ENCODE results near the gene KCNK17. TPM values are rescaled to one million over a fixed set of nuclear protein-coding genes. Genes with fewer than 3 reads are reported as not detected.

Gene KCNK17
- total RNA-seq, 1 donor from 2014 or later, result not detected

DNA sequence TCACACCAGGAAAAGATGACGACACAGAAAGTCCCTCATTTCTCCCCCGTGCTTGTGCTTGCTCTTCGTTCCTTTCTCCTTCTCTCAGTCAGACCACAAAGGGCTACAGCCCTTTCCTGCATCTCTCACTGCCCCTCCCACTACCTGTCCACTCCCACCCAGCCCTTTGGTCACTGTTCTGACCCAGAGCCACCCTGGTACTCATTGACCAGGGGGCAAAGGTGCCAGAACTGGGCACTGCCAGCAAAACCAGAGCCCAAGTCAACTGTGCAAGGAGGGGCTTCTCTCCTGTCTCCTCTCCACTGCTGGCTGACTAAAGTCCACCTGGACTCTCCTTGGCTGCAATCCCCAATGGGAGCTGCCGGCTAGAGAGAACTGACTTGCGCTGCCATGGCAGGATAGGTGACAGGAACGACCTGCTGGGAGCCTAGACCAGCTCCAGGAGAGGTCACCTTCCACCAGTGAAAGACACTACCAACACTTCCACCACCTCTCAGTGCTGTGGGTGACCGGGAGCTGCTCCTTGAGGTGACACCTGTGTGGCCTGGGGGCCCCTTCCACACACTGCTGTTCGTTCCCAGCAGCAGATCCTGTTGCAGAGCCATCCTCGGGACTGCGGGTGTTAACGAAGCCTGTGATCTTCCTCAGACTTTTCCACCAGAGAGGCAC lies 32.8 kb downstream of the KCNK17 start:
- no peaks in the 10 kb centered on the region for H3K4me1 ChIP-seq
- no peak for TF ChIP-seq CTCF (IDR thresholded peaks at IDR 0.05)
- H3K36me3 ChIP-seq, result no peaks in the 10 kb centered on the region
- no peak overlapping the region for H3K4me3 ChIP-seq
- H3K27me3 ChIP-seq, result no peaks in the 10 kb centered on the region
- no peaks in the 10 kb centered on the region for H3K9me3 ChIP-seq
- H3K27ac ChIP-seq, result no peak overlapping the region
- no peak for DNase-seq (ENCODE audit: low spot score in 2 of 2)
- intact Hi-C loops (cut with DNase I), result no loop called here

DNA sequence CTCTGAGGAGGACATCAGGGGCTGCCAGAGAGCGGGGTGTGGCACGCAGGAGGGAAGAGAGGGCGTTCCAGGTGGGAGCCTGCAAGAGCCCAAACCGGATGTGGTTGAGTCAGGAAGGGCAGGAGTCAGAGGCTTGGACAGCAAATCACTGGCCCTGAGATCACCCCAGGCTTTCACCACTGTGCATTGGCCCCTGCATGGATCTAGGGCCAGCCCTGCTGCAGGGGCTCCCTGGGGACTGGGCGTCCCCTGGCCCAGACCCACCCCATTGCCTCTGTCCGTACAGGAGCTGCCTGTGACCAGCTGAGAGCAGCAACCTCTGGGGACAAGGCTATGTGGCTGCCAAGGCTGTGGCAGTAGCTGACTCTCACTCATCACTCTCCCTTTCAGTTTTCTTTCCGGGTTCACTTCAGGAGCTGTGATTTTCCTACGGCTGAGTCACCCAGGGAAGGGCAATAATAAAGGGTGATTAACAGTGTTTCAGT lies 33.9 kb downstream of the KCNK17 start:
- intact Hi-C loops (cut with DNase I), result no loop called here
- no peaks in the 10 kb centered on the region for H3K27me3 ChIP-seq
- H3K36me3 ChIP-seq, result no peaks in the 10 kb centered on the region
- no peaks in the 10 kb centered on the region for H3K4me1 ChIP-seq
- DNase-seq (ENCODE audit: low spot score in 2 of 2), result no peak
- no peak for TF ChIP-seq CTCF (IDR thresholded peaks at IDR 0.05)
- no peak overlapping the region for H3K4me3 ChIP-seq
- no peak overlapping the region for H3K27ac ChIP-seq
- no peaks in the 10 kb centered on the region for H3K9me3 ChIP-seq

DNA sequence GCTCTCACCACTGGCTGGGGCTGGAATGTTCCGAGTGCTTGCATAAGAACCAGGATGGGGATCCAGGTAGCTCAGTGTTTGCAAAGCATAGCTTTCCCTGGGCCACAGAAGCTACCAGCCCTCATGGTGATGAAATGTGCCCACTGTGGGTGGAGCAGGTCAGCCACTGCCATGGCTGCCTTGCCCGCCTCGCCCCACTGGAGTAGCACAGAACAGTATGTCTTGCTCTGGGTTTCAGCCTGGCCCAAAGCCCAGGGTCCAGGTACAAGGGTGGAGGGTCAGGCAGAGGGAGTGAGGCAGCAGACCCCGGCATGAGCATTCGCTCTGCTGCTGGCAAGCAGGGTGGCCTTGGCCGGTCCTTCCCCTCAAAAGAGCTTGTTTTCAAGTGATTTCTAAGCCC lies 34.7 kb downstream of the KCNK17 start:
- H3K4me3 ChIP-seq, result no peak overlapping the region
- no peaks in the 10 kb centered on the region for H3K4me1 ChIP-seq
- intact Hi-C loops (cut with DNase I), result no loop called here
- H3K36me3 ChIP-seq, result no peaks in the 10 kb centered on the region
- no peak for DNase-seq (ENCODE audit: low spot score in 2 of 2)
- H3K9me3 ChIP-seq, result no peaks in the 10 kb centered on the region
- no peak overlapping the region for H3K27ac ChIP-seq
- TF ChIP-seq CTCF (IDR thresholded peaks at IDR 0.05), result no peak
- no peaks in the 10 kb centered on the region for H3K27me3 ChIP-seq

- Histone ChIP-seq H3K36me3 (no peaks in the 10 kb centered on the region), H3K4me1 (no peaks in the 10 kb centered on the region), H3K4me3 (no peak overlapping the region), H3K27me3 (no peaks in the 10 kb centered on the region), H3K9me3 (no peaks in the 10 kb centered on the region), H3K27ac (no peak overlapping the region)
- TF ChIP-seq CTCF (IDR thresholded peaks at IDR 0.05), result no peak
- intact Hi-C loops (cut with DNase I), result no loop called here
- no peak for DNase-seq (ENCODE audit: low spot score in 2 of 2)
Measured at GRCh38 chr6:39276379-39276995, 37.7 kb downstream of the KCNK17 start.

- Histone ChIP-seq H3K27me3 (no peaks in the 10 kb centered on the region), H3K36me3 (no peaks in the 10 kb centered on the region), H3K27ac (no peak overlapping the region), H3K4me3 (no peak overlapping the region), H3K4me1 (no peaks in the 10 kb centered on the region), H3K9me3 (no peaks in the 10 kb centered on the region)
- TF ChIP-seq CTCF (IDR thresholded peaks at IDR 0.05), result no peak
- DNase-seq (ENCODE audit: low spot score in 2 of 2), result no peak
- intact Hi-C loops (cut with DNase I), result no loop called here
Measured at GRCh38 chr6:39274903-39275302, 39.3 kb downstream of the KCNK17 start.
